Smooth muscle cell (in vitro differentiated cells): ENCODE results near the gene DOCK3. TPM values are rescaled to one million over a fixed set of nuclear protein-coding genes. Genes with fewer than 3 reads are reported as not detected.

ENCODE experiments used
- DNase-seq: peaks from one replicate; lab custom pipeline; 2025; ENCODE audit not compliant: unreplicated experiment; lab: John Stamatoyannopoulos, UW
- H2AFZ ChIP-seq: fragments of 200-600 bp; sonication (generic); 2 replicates; pipeline ENCODE4 v1.6.0; 2016; ENCODE audit warnings: antibody characterized with exemption, low read depth, mild to moderate bottlenecking
- H3F3A ChIP-seq: fragments of 200-600 bp; sonication (generic); 2 replicates; pipeline ENCODE4 v1.6.0; 2017; ENCODE audit warnings: antibody characterized with exemption, low read depth
- H3K27ac ChIP-seq: fragments of 200-600 bp; sonication (generic); 2 replicates; pipeline ENCODE4 v1.5.1; 2016; ENCODE audit warnings: low read depth, mild to moderate bottlenecking
- H3K27me3 ChIP-seq: fragments of 200-600 bp; sonication (generic); 2 replicates; pipeline ENCODE4 v1.6.1; 2016; ENCODE audit warnings: low read depth, mild to moderate bottlenecking
- H3K36me3 ChIP-seq: fragments of 200-600 bp; sonication (generic); 2 replicates; pipeline ENCODE4 v1.5.1; 2016; ENCODE audit warnings: low read depth
- H3K4me1 ChIP-seq: fragments of 200-600 bp; sonication (generic); 2 replicates; pipeline ENCODE4 v1.5.1; 2016; ENCODE audit warnings: low read depth
- H3K4me2 ChIP-seq: fragments of 200-600 bp; sonication (generic); 2 replicates; pipeline ENCODE4 v1.6.0; 2016; ENCODE audit warnings: mild to moderate bottlenecking
- H3K4me3 ChIP-seq: fragments of 200-600 bp; sonication (generic); 2 replicates; pipeline ENCODE4 v1.5.1; 2016; ENCODE audit warnings: mild to moderate bottlenecking
- H3K79me2 ChIP-seq: fragments of 200-600 bp; sonication (generic); 2 replicates; pipeline ENCODE4 v1.6.0; 2016; ENCODE audit warnings: low read depth, mild to moderate bottlenecking
- H3K9ac ChIP-seq: fragments of 200-600 bp; sonication (generic); 2 replicates; pipeline ENCODE4 v1.6.0; 2016; ENCODE audit warnings: low read depth
- H3K9me3 ChIP-seq: fragments of 200-600 bp; sonication (generic); replicated peaks from 2 replicates; pipeline ENCODE4 v1.5.1; 2016; ENCODE audit warnings: low read depth
- H4K20me1 ChIP-seq: fragments of 200-600 bp; sonication (generic); 2 replicates; pipeline ENCODE4 v1.6.0; 2016; ENCODE audit warnings: low read depth
- CTCF ChIP-seq: fragments of 200-600 bp; sonication (generic); IDR thresholded peaks from 2 replicates; pipeline ENCODE4 v1.5.1; 2017; ENCODE audit warnings: borderline replicate concordance, mild to moderate bottlenecking, antibody characterized with exemption; ENCODE audit not compliant: insufficient read depth, poor library complexity, severe bottlenecking
- WGBS: methylation state at CpG from one replicate; pipeline ENCODE4 v1.1.7; 2016; ENCODE audit warnings: low lambda C conversion rate; 5-methylcytosine and 5-hydroxymethylcytosine counted together
- polyA plus RNA-seq: library from polyadenylated mRNA; unstranded; fragments of >200 nt; fragmentation: Nextera tagmentation; extraction: Ambion mirVana; gene quantifications from 2 replicates; pipeline ENCODE4 v1.2.1, GENCODE V29; 2016
- total RNA-seq: library from RNA; depleted of rRNA; stranded (reverse); fragments of >200 nt; gene quantifications from 2 replicates; pipeline ENCODE4 v1.2.3, GENCODE V29; 2014

The DOCK3 gene
- total and polyA plus RNA-seq, 2 experiments from 2014 or later = 0.29 to 2.2 TPM

GRCh38 chr3:51330046-51330445 is 655.3 kb downstream of the DOCK3 start:
- Histone ChIP-seq H3K9ac (no peak overlapping the region), H3F3A (no peaks in the 10 kb centered on the region), H3K4me1 (no peaks in the 10 kb centered on the region), H2AFZ (no peak overlapping the region), H3K27me3 (no peaks in the 10 kb centered on the region), H3K4me2 (no peak overlapping the region), H3K27ac (no peak overlapping the region), H3K9me3 (no peaks in the 10 kb centered on the region), H4K20me1 (no peaks in the 10 kb centered on the region), H3K36me3 (no peaks in the 10 kb centered on the region), H3K79me2 (no peaks in the 10 kb centered on the region), H3K4me3 (no peak overlapping the region)
- 85% methylated on average over 2 of the region's 2 CpGs for WGBS
- TF ChIP-seq CTCF = no peak
- DNase-seq = no peak

GRCh38 chr3:51332156-51332555 is 657.4 kb downstream of the DOCK3 start:
- no peaks in the 10 kb centered on the region for H3K9me3 ChIP-seq
- H3K4me3 ChIP-seq = no peak overlapping the region
- H3K9ac ChIP-seq = no peak overlapping the region
- H3K27ac ChIP-seq = no peak overlapping the region
- H3F3A ChIP-seq = no peaks in the 10 kb centered on the region
- no peaks in the 10 kb centered on the region for H3K79me2 ChIP-seq
- H3K36me3 ChIP-seq = no peaks in the 10 kb centered on the region
- H2AFZ ChIP-seq = no peak overlapping the region
- no peaks in the 10 kb centered on the region for H4K20me1 ChIP-seq
- TF ChIP-seq CTCF = no peak
- no peaks in the 10 kb centered on the region for H3K4me1 ChIP-seq
- H3K27me3 ChIP-seq = no peaks in the 10 kb centered on the region
- no peak for DNase-seq
- 100% methylated on average over 1 of the region's 1 CpG for WGBS
- no peak overlapping the region for H3K4me2 ChIP-seq

GRCh38 chr3:51333021-51333420 is 658.3 kb downstream of the DOCK3 start:
- Histone ChIP-seq H3K4me1 (no peaks in the 10 kb centered on the region), H3K4me3 (no peak overlapping the region)
- no peak for TF ChIP-seq CTCF

GRCh38 chr3:51336261-51336660 is 661.5 kb downstream of the DOCK3 start:
- no peaks in the 10 kb centered on the region for H4K20me1 ChIP-seq
- no peaks in the 10 kb centered on the region for H3K36me3 ChIP-seq
- peaks cover 15% of the 10 kb centered on the region for H3K4me1 ChIP-seq
- H3F3A ChIP-seq = peaks cover 12% of the 10 kb centered on the region
- H3K9me3 ChIP-seq = no peaks in the 10 kb centered on the region
- H3K27ac ChIP-seq = no peak overlapping the region
- H3K4me2 ChIP-seq = no peak overlapping the region
- no peak overlapping the region for H2AFZ ChIP-seq
- H3K27me3 ChIP-seq = no peaks in the 10 kb centered on the region
- no peak overlapping the region for H3K4me3 ChIP-seq
- TF ChIP-seq CTCF = no peak
- DNase-seq = no peak
- H3K9ac ChIP-seq = no peak overlapping the region
- H3K79me2 ChIP-seq = no peaks in the 10 kb centered on the region
- WGBS = 96% methylated on average over 1 of the region's 1 CpG

More at GRCh38 chr3:51333021-51333420, 658.3 kb downstream of the DOCK3 start:
- DNase-seq = no peak
- Histone ChIP-seq H2AFZ (no peak overlapping the region), H3K4me2 (no peak overlapping the region), H3K27ac (no peak overlapping the region), H3K36me3 (no peaks in the 10 kb centered on the region), H3K27me3 (no peaks in the 10 kb centered on the region), H3K79me2 (no peaks in the 10 kb centered on the region), H3K9ac (no peak overlapping the region), H3K9me3 (no peaks in the 10 kb centered on the region), H4K20me1 (no peaks in the 10 kb centered on the region), H3F3A (no peaks in the 10 kb centered on the region)
- 95% methylated on average over 6 of the region's 6 CpGs for WGBS
